Stimulated activated CD4-positive, alpha-beta T cell treated with anti-CD3 and anti-CD28 coated beads, Interleukin-1b, Interleukin-23, amount 100 ng/mL, for 48 hours (primary cell): ENCODE data around the gene RBP3.
A peak's percentile ranks its signal among the peaks of the same experiment; 100 is the strongest.

Experiments used
- DNase-seq: peaks from one replicate; pipeline ENCODE4 v3.0.0-alpha.2; 2020

RBP3 gene

DNA sequence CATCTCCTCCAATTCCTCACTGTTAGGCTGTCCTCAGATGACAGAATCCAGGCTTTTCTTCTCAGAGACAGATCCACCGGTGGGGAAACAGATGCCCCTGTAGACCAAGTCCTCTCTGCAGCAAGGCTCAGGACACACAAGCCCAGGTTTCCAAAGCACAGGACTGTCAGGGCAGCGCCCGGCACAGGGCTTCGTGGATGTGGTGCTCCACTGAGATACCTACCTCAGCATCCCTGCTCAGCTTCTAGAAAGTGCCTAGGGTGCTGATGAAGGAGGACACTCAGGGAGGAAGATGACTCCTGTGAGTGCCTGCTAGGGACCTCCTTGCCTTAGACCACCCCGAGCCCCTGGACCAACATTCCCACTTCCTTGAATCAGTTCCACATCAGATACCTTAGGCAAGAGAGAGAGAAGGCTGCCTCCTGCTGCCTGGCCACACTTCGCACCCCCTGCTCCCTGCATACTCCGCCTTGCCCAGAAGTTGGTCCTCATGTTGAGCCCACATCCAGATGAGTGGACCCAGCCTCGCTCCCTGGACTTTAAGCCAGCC is 8.9 kb upstream of the RBP3 start:
- no peak for DNase-seq

DNA sequence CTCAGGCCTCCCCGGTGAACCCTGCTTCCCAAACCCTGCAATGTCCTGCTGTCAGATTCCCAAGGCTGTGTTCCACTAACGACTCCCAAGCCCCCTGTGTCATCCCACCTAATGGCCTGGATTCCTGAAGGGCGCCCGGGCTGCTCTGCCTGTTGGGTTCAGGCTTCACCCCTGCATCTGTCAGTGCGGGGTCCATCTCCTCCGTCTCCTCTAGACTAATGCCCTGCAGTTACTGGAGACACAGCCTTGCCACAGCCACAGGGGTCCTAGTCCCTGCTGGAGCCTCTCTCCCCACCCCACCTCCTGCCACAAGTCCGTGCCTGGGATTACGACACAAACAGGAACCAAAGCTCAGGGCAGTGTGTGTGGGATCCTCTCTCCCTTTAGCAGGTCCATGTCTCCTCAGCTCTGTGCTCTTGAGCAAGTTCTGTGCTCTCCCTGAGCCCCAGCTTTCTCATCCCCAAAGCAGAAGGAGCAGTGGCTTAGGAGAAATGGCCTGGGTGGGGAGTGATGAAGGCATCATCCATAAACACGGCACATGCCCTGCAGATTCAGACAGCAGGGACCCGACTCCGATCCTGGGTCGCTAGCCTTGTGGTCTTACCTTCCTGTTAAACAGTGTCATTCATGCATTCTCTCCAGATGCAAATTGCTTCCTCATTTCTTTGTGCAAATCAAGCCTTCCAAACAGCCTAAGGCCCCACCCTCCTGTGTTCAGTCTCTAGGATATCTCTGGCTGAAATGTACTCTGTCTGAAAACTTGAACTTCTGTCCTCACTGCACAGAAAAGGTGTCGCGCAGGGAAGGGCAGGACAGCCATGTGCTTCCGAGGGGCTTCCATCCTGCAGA is 8.2 kb upstream of the RBP3 start:
- DNase-seq = no peak

DNA sequence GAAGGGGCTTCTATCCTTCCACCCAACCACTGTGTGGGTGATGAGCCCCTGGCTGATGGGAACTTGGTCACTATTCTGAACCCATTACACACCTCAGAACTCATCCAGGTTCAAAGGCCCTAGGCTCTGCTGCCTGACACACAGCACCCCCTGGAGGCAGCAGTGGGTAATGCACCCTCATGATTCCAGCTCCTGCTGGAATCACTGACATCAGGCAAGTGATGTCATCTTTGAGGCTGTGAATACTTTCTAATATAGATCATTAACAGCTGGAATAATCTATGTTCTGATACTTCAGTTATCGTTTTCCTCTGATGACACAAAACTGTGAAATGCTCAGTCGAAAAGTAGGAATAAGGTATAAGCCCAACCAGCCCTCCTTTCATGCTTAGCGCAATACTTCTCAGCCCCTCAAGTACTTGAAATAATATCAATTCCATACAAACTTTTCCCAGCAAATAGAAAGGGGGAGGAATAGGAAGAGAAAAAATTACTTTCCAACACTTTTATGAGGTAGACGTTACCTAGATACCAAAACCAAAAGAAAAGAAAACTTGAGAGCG is 7.5 kb upstream of the RBP3 start:
- DNase-seq = peak; percentile 62

DNA sequence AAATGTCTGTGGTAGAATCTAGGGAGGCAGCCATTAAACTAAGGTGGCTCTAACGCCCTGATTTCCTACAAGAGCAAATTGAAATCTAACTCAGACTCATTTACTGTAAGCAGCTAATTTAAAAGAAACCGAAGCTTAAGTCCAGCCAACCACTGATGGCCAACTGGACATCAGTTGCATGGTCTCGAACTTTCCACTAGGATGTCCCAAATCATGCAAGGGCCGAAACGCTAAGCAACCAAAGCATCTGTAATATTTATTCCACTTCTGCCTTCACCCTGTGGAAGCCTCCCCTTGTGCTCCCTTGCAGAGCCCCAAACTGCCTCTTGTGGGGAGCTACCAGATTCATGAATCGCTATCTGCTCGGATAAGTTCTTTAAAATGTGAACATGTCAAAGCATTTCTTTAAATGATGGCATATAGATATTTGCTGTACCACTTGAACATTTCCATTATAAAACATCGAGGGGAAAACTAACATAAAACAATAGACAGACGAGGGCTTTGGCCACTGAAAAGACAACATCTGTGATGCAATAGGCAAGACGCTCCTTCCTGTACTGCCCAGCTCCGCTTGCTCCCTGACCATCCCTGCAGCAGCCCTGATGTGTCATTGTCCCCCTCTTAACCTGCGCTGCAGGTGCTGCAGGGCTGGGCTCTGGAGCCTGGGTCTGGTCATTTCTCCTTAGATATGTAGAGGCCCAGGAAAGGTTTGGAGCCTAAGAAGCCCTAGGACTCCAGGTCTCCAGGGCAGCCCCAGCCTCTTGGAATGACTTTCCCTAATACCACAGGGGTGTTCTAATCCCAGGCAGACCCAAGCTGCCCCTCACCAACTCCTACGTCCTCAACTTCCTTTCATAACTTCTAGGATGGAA is 2.9 kb upstream of the RBP3 start:
- no peak for DNase-seq

DNA sequence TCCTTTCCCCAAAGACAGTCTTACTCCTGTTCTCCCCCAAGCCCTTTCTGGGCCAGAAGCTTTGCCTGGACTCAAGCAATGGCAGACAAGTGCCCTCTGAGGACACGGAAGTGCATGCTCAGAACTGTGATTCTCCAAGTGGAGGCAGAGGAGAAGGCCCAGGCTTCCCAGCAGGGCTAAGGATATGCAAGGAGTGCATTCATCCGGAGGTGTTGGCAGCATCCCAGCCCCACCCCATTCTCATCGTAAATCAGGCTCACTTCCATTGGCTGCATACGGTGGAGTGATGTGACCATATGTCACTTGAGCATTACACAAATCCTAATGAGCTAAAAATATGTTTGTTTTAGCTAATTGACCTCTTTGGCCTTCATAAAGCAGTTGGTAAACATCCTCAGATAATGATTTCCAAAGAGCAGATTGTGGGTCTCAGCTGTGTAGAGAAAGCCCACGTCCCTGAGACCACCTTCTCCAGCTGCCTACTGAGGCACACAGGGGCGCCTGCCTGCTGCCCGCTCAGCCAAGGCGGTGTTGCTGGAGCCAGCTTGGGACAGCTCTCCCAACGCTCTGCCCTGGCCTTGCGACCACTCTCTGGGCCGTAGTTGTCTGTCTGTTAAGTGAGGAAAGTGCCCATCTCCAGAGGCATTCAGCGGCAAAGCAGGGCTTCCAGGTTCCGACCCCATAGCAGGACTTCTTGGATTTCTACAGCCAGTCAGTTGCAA is 1.4 kb upstream of the RBP3 start:
- DNase-seq = no peak

DNA sequence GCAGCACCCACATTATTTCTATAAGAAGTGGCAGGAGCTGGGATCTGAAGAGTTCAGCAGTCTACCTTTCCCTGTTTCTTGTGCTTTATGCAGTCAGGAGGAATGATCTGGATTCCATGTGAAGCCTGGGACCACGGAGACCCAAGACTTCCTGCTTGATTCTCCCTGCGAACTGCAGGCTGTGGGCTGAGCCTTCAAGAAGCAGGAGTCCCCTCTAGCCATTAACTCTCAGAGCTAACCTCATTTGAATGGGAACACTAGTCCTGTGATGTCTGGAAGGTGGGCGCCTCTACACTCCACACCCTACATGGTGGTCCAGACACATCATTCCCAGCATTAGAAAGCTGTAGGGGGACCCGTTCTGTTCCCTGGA is 874 bp upstream of the RBP3 start:
- DNase-seq = no peak

DNA sequence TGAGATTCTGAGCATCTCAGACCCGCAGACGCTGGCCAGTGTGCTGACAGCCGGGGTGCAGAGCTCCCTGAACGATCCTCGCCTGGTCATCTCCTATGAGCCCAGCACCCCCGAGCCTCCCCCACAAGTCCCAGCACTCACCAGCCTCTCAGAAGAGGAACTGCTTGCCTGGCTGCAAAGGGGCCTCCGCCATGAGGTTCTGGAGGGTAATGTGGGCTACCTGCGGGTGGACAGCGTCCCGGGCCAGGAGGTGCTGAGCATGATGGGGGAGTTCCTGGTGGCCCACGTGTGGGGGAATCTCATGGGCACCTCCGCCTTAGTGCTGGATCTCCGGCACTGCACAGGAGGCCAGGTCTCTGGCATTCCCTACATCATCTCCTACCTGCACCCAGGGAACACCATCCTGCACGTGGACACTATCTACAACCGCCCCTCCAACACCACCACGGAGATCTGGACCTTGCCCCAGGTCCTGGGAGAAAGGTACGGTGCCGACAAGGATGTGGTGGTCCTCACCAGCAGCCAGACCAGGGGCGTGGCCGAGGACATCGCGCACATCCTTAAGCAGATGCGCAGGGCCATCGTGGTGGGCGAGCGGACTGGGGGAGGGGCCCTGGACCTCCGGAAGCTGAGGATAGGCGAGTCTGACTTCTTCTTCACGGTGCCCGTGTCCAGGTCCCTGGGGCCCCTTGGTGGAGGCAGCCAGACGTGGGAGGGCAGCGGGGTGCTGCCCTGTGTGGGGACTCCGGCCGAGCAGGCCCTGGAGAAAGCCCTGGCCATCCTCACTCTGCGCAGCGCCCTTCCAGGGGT is 703 bp downstream of the RBP3 start:
- DNase-seq = no peak

DNA sequence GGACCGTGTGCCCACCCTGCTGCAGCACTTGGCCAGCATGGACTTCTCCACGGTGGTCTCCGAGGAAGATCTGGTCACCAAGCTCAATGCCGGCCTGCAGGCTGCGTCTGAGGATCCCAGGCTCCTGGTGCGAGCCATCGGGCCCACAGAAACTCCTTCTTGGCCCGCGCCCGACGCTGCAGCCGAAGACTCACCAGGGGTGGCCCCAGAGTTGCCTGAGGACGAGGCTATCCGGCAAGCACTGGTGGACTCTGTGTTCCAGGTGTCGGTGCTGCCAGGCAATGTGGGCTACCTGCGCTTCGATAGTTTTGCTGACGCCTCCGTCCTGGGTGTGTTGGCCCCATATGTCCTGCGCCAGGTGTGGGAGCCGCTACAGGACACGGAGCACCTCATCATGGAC is 1.4 kb downstream of the RBP3 start:
- no peak for DNase-seq

DNA sequence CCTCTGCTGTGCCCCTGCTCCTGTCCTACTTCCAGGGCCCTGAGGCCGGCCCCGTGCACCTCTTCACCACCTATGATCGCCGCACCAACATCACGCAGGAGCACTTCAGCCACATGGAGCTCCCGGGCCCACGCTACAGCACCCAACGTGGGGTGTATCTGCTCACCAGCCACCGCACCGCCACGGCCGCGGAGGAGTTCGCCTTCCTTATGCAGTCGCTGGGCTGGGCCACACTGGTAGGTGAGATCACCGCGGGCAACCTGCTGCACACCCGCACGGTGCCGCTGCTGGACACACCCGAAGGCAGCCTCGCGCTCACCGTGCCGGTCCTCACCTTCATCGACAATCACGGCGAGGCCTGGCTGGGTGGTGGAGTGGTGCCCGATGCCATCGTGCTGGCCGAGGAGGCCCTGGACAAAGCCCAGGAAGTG is 1.8 kb downstream of the RBP3 start:
- no peak for DNase-seq

DNA sequence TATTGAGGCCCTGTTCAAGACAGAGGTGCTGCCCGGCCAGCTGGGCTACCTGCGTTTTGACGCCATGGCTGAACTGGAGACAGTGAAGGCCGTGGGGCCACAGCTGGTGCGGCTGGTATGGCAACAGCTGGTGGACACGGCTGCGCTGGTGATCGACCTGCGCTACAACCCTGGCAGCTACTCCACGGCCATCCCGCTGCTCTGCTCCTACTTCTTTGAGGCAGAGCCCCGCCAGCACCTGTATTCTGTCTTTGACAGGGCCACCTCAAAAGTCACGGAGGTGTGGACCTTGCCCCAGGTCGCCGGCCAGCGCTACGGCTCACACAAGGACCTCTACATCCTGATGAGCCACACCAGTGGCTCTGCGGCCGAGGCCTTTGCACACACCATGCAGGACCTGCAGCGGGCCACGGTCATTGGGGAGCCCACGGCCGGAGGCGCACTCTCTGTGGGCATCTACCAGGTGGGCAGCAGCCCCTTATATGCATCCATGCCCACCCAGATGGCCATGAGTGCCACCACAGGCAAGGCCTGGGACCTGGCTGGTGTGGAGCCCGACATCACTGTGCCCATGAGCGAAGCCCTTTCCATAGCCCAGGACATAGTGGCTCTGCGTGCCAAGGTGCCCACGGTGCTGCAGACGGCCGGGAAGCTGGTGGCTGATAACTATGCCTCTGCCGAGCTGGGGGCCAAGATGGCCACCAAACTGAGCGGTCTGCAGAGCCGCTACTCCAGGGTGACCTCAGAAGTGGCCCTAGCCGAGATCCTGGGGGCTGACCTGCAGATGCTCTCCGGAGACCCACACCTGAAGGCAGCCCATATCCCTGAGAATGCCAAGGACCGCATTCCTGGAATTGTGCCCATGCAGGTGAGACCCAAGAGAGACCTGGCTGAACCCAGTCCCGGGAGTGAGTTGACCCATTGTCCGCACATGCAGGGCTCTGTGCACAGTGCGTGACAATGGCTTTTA is 2.8 kb downstream of the RBP3 start:
- no peak for DNase-seq

DNA sequence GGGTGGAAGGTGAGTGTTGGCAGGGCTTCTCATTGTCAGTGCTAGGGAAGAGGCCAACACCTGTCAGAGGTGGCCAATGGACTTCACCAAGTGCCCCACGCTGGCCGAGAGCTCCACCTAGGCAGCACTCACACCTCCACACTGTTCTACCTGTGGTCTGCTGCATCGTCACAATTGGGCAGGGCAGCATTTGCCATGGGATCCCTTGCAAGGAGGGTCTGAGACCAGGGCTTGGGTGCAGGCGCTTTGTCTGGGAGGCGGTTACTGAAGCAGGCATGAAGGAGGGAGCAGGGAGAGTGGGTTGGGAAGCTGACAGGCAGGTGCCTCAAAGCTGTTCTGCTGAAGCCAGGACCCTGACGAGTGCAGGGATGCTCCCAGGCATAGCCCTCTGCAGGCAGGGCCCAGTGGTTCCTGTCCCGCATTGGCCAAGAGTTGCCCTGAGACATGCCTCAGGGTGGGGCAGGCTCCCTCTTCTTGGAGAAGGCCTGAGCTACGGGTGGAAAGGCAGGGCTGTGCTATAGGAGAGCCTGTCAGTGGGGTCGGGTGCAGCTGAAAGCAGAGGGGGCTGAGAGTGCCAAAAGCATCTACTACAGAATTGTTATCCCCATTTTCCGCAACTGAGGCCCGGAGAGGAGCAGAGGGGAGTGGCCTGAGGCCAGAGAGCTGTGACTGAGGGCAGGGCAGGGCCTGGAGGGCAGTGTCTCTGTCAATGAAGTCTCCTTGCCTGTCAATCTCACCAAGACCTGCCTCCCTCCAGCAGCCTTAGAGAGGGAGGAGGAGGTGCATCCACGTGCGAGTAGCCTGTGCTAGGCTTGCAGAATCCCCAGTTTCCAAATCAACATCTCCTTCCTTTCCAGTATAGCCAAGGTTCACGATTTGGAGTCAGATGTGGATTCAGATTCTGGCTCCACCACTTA is 4.0 kb downstream of the RBP3 start:
- no peak for DNase-seq

DNA sequence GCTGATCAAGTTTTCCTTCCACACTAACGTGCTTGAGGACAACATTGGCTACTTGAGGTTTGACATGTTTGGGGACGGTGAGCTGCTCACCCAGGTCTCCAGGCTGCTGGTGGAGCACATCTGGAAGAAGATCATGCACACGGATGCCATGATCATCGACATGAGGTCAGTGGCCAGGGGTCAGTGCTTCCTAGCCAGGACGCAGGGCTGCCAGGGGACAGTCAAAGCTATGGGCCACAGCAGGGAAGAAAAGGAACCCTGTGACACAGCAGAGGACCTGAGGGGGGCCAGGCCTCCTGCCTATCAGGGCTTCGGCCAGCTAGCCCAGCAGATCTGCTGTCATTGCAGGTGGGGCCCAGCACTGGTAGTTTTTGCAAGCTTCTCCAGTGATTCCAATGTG is 5.2 kb downstream of the RBP3 start:
- DNase-seq = no peak

DNA sequence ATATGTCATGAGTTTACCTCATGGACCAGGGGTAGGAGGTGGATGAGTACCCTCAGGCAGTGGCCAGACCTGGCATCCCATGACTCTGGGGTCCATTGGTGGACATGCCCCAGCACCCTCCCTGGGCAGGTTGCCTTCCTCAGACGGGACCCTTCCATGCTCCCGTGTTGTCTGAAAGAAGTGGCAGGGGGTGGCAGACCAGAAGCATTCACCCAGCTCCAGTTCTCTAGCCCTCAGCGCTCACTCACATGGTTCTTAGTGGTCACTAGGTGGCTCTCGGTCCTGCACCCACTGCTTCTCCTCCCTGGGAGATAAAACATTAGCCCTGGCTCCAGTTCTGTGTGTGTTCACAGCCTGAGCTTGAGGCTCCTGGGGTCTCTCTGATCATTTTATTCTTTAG is 6.0 kb downstream of the RBP3 start:
- no peak for DNase-seq

DNA sequence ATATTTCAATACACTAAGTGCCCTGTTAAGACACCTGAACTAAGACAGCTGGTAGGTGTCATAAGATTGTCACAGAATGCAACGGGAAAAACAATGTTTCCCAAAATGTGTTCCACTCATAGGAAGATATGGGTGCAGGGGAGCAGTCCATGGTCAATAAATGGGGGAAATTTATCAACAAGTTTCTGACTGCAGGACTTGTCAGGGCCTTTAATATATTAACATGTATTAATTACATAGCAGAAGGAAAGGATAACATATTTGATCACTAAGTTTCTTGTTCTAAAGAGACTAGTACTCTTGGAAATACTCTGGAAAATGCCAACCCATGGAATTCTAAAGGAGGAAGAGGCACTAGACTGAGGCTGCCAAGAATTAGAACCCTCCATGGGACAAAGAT is 6.7 kb downstream of the RBP3 start:
- no peak for DNase-seq

DNA sequence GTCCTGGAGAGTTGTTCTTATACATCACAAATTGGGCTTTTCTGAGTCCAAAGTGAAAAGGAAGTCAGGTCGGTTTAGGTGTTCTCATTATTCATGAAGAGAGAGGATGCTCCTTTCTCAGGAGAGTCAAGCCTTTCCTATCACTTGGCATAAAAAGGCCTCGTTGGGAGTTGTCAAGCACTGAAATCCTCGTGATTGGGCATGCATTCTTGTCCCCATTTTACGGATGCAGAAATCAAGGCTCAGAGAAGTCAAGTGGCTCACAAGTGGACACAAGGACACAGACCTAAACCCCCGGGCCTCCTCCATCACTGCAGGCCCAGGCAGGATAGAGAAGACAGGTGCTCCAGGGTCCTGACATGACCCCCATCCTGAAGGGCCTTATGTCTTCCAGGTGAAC is 8.5 kb downstream of the RBP3 start:
- no peak for DNase-seq

DNA sequence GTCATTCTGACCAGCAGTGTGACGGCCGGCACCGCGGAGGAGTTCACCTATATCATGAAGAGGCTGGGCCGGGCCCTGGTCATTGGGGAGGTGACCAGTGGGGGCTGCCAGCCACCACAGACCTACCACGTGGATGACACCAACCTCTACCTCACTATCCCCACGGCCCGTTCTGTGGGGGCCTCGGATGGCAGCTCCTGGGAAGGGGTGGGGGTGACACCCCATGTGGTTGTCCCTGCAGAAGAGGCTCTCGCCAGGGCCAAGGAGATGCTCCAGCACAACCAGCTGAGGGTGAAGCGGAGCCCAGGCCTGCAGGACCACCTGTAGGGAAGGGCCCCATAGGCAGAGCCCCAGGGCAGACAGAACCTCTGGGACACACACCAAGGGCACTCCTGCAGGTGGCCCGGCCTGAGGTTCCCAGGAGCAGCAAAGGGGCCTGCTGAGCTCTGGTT is 9.0 kb downstream of the RBP3 start:
- no peak for DNase-seq

DNA sequence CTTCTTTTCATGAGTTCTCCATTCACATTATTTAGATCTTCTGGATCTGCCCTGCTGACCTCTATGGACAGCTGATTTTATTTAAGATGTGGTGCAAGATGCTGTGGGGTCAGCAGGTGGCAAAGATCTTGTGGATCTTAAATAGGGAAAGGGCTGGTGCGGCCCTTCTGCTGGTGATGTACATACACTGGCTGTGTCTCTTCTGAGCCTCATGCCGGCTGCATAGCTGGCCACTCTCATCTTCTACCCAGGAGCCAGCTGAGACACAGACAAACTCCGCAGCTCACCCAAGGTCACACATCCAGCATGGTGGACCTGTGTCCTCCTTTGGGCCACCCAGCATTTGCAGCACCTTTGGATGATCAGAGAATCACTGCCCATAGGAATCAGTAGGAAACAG is 9.7 kb downstream of the RBP3 start:
- DNase-seq = no peak

DNA sequence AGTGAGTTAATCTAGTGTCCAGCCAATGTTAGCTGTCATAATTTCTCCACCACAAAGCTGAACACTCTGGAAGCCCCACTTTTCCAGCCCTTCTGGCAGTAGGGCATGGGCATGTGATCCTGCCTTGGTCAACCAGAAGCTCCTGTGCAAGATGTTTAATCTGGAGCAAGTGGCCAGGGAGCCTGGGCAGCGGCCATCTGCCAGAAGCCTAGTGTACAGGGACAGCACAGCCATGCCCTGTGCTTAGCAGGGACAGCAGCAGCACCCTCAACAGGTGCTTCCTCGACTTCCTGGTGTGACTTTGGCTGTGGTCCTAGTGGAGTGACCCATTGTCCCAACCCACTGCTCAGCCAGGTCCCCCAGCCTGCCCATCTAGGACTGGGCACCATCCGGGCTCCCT is 10.3 kb downstream of the RBP3 start:
- DNase-seq = no peak

DNA sequence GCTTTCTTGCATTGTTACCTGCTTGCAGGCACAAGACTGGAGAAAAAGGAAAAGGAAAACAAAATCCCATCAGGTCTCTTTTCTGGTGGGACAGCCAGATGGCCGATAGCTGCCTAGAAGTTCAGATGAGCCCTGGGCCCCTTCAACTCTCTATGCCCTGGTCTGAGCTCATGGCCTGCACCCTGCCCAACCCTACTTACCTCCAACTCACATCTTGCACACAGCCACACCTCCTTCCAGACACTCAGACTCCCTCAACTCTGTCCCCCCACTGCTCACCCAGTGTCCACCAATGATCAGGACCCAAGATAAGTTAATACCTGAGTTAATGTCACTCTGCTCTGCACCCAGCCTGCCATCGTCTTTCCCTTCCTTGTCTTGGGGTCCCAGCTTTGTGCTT is 10.9 kb downstream of the RBP3 start:
- DNase-seq = no peak
